Stimulated activated naive B cell treated with anti-CD40 and anti-IgM and Interleukin-4, amounts not matched to agents 10 μg/mL and 1 μg/mL and 100 μg/mL, for 72 hours (primary cell): ENCODE measurements around the gene SHISA2.

ENCODE experiments used
- ATAC-seq, 2 donors: fragments of 150-1000 bp; cut with Tn5 transposase; replicated peaks; 2 replicates each; pipeline ENCODE4 v1.10.0; 2021; ENCODE audit warnings: moderate library complexity in 1 of 2
- DNase-seq: peaks from one replicate; pipeline ENCODE4 v3.0.0; 2021
- H3K27ac Mint-ChIP-seq: one replicate; pipeline ENCODE4 v1.8.0; 2022; ENCODE audit warnings: mild to moderate bottlenecking, mixed read lengths
- H3K27me3 Mint-ChIP-seq, 2 donors: one replicate each; pipeline ENCODE4 v1.8.0; 2022; ENCODE audit warnings: mixed read lengths in 2 of 2
- H3K36me3 Mint-ChIP-seq, 2 donors: one replicate each; pipeline ENCODE4 v1.8.0; 2022; ENCODE audit warnings: mixed read lengths in 2 of 2, mild to moderate bottlenecking in 1 of 2
- H3K4me1 Mint-ChIP-seq, 2 donors: one replicate each; pipeline ENCODE4 v1.8.0; 2022; ENCODE audit warnings: mixed read lengths in 2 of 2, mild to moderate bottlenecking in 1 of 2
- H3K4me3 Mint-ChIP-seq, 2 donors: one replicate each; pipeline ENCODE4 v1.8.0; 2022; ENCODE audit warnings: mild to moderate bottlenecking in 2 of 2, mixed read lengths in 2 of 2, moderate library complexity in 1 of 2
- H3K9me3 Mint-ChIP-seq, 2 donors: one replicate each; pipeline ENCODE4 v1.8.0; 2022; ENCODE audit warnings: mixed read lengths in 2 of 2, mild to moderate bottlenecking in 1 of 2

The SHISA2 gene

DNA sequence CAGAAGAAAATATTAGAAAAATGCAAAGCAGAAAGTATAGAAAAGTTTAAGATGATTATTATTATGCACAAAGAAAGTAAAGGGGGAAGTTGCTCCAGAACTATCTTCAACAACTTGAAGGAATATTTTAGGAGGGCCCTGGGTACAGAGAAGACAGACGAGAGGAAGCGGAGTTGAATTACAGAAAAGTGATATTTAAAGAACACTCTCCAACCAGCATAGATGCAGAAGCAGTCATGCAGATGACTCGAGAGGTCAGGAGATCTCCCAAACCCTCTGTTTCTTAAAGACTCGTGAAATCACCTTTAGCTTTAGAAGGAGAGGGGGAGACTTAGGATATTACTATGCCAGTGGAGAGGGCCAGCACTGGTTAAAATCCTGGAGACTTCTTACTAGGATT, 8.5 kb upstream of the SHISA2 start:
- H3K4me1 Mint-ChIP-seq = no peaks in the 10 kb centered on the region
- ATAC-seq = no peak
- no peak overlapping the region for H3K4me3 Mint-ChIP-seq
- DNase-seq = no peak
- peaks cover 22 to 44% of the 10 kb centered on the region in 2 donors for H3K27me3 Mint-ChIP-seq
- no peak overlapping the region for H3K27ac Mint-ChIP-seq
- no peaks in the 10 kb centered on the region for H3K9me3 Mint-ChIP-seq
- H3K36me3 Mint-ChIP-seq = no peaks in the 10 kb centered on the region

DNA sequence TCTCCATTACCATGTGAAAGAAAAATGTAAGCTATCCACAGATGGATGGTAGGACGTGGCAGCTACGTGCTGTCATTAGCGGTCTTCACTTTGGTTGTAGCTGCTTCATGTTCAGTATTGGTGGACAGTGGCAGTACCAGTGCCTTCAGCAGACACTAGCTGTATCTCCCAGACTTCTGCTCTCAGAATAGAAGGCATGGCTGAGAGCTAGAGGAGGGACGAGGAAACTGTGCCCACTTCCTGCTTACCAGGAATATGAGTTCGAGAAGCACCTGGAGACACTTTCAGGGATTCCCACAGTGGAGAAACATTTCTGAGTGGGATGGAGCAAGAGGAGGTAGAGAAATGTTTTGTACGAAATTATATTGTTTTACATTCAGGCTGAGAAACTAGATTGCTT, 6.9 kb upstream of the SHISA2 start:
- H3K4me1 Mint-ChIP-seq = no peaks in the 10 kb centered on the region
- peaks cover 20 to 44% of the 10 kb centered on the region in 2 donors for H3K27me3 Mint-ChIP-seq
- no peaks in the 10 kb centered on the region for H3K36me3 Mint-ChIP-seq
- no peaks in the 10 kb centered on the region for H3K9me3 Mint-ChIP-seq
- no peak overlapping the region for H3K27ac Mint-ChIP-seq
- ATAC-seq (no peak), DNase-seq (no peak)
- H3K4me3 Mint-ChIP-seq = no peak overlapping the region

DNA sequence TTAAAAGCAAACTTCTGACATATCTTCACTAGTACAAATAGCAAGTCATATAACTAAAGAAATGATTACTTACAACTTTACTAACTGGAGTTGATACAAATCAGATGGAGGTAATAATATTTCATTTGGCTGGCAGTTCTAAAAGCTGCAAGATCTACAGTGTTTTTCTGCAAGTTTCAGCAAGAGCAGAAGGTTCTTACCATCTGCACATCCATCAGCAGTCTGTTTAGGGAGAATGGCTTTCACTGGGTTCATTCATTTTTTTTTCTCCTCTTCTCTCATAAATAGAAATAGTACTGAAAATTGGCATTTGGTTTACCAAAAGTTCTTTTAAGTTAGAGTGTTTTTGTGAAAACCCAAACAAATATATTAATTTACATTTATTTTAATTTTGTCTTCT, 3.1 kb upstream of the SHISA2 start:
- no peak overlapping the region for H3K4me3 Mint-ChIP-seq
- ATAC-seq (no peak), DNase-seq (no peak)
- no peaks in the 10 kb centered on the region for H3K9me3 Mint-ChIP-seq
- H3K27me3 Mint-ChIP-seq = peaks cover 33 to 51% of the 10 kb centered on the region in 2 donors
- H3K36me3 Mint-ChIP-seq = no peaks in the 10 kb centered on the region
- peaks cover 2 to 16% of the 10 kb centered on the region in 2 donors for H3K4me1 Mint-ChIP-seq
- H3K27ac Mint-ChIP-seq = no peak overlapping the region

DNA sequence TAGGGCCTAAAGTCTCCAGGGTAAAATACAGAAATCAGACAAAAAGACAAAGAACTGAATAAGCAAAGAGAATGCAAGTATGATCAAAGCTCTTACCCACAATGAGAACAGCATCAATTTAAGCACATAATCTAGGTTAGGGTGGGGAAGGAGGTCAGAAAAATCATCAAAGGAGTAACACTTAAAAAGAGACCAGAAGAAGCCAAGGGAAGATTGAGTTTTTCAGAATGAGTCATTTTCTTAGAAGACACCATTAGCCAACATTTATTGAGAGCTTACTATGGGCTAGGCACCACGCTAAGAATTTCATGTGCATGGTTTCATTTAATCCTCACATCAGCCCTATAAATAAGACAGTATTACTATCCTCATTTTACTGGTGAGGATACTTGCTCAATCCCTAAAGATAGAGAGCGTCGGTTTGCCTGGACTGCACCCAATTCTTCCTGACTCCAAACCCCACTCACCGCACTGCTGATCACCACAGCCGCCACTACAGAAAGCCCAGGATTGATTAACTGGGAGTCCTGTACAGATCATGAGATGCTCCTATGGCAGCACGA, 1.7 kb upstream of the SHISA2 start:
- Mint-ChIP-seq H3K4me3 (no peak overlapping the region), H3K27me3 (peaks cover 37 to 58% of the 10 kb centered on the region in 2 donors), H3K9me3 (no peaks in the 10 kb centered on the region), H3K36me3 (no peaks in the 10 kb centered on the region), H3K4me1 (peaks cover 4 to 25% of the 10 kb centered on the region in 2 donors), H3K27ac (no peak overlapping the region)
- DNase-seq (no peak), ATAC-seq (no peak)

DNA sequence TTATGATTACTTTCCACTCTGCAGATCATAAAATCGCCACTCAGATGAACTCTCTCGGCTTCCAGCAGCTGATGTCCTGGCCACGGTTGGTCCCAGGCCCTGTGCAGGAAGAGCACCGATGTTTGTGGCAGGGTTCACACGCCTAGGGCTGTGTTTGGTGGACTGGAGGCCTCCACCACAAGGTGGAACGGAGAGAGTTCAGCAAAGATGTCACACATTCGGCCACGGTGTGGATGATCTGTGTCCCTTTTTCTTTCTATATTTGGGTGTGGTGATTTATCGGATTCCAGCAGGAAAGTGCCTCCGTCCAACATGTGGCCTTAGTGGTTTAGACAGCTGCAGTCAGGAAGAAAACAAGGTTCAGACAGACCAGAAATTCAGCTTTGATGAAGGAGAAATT, 521 bp upstream of the SHISA2 start:
- peak overlapping the region; percentile 62 to 80 for H3K4me3 Mint-ChIP-seq
- no peaks in the 10 kb centered on the region for H3K36me3 Mint-ChIP-seq
- H3K27ac Mint-ChIP-seq = no peak overlapping the region
- ATAC-seq (no peak), DNase-seq (no peak)
- H3K27me3 Mint-ChIP-seq = peaks cover 35 to 56% of the 10 kb centered on the region in 2 donors
- H3K4me1 Mint-ChIP-seq = peaks cover 4 to 25% of the 10 kb centered on the region in 2 donors
- H3K9me3 Mint-ChIP-seq = no peaks in the 10 kb centered on the region

DNA sequence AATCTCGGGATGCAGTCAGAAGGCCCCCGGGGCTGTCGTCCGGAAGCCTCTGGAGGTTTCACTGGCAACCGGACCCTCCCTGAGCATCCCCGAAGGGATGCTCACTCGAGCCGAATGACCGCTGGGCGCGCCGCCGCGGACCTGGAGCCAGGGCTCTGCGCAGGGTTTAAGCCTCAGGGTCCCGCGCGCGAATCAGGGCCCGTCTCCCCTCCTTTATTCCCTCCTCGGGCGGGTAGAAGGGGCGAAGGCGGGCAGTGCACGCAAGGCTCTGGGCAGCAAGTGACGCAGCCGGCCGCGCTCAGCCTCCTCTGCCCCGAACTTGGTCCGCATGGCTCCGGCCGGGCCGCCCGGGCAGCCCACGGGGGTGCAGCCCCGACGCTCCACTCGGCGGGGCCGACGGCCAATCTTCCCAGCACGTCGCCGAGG, 572 bp downstream of the SHISA2 start:
- DNase-seq (no peak), ATAC-seq (peak in 1 of 2 donors; percentile 5)
- peak overlapping the region in 1 of 2 donors; percentile 37 for H3K4me3 Mint-ChIP-seq
- peaks cover 39 to 52% of the 10 kb centered on the region in 2 donors for H3K27me3 Mint-ChIP-seq
- H3K4me1 Mint-ChIP-seq = peaks cover 4 to 25% of the 10 kb centered on the region in 2 donors
- no peak overlapping the region for H3K27ac Mint-ChIP-seq
- no peaks in the 10 kb centered on the region for H3K36me3 Mint-ChIP-seq
- H3K9me3 Mint-ChIP-seq = no peaks in the 10 kb centered on the region

DNA sequence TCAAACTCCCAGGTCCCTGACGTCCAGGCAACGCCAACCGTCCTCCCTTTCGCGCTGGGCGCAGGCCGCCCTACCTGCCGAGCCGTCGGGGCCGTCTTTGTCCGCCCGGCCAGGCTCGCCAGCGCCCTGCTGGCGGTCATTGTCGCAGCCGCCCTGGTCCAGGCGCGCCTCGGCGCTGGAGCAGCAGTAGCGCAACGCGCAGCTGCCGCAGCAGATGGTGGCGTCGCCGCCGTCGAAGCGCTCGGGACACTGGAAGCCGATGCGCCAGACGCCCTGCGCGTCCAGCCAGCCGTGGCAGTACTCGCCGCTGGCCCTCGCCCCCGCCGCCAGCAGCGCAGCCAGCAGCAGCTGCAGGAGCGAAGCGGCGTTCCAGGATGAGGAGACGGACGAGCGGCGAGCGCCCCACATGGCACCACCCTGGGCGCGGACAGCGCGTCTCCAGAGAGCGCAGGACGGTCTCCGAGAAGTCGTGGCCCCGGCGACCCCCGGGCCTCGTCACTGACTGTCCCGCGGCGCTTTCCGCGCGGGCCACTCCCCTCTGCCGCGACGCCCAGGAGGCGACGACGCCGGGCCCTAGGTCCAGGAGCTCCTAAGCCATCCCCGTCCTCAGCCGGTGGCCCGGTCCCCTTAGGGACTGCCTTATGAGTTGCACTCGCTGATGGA, 1.1 kb downstream of the SHISA2 start:
- Mint-ChIP-seq H3K4me1 (peaks cover 4 to 25% of the 10 kb centered on the region in 2 donors), H3K9me3 (no peaks in the 10 kb centered on the region), H3K27me3 (peaks cover 39 to 52% of the 10 kb centered on the region in 2 donors), H3K4me3 (peak overlapping the region in 1 of 2 donors; percentile 37), H3K36me3 (no peaks in the 10 kb centered on the region), H3K27ac (no peak overlapping the region)
- ATAC-seq (no peak), DNase-seq (no peak)

DNA sequence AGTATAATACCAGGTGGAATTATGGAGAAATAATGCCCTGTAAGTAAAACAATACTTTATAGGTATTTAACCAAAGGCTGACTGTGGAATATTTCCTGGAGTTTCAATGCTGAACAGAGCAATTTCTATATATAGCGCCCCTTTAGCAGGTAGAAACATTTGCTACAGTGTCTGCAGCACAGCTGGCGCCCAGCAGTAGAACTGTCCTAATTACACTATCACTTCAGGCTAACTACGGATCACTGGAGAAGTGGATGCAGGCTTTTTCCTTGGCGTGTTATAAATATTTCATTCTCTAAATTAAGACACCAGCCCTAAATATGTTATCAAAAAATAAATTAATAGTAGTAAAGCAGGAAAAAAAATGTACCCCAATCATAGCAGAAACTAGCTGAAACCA, 3.1 kb downstream of the SHISA2 start:
- H3K9me3 Mint-ChIP-seq = no peaks in the 10 kb centered on the region
- DNase-seq = no peak
- H3K27ac Mint-ChIP-seq = no peak overlapping the region
- H3K36me3 Mint-ChIP-seq = no peaks in the 10 kb centered on the region
- peaks cover 4 to 25% of the 10 kb centered on the region in 2 donors for H3K4me1 Mint-ChIP-seq
- ATAC-seq = no peak
- H3K27me3 Mint-ChIP-seq = peaks cover 39 to 52% of the 10 kb centered on the region in 2 donors
- no peak overlapping the region for H3K4me3 Mint-ChIP-seq

DNA sequence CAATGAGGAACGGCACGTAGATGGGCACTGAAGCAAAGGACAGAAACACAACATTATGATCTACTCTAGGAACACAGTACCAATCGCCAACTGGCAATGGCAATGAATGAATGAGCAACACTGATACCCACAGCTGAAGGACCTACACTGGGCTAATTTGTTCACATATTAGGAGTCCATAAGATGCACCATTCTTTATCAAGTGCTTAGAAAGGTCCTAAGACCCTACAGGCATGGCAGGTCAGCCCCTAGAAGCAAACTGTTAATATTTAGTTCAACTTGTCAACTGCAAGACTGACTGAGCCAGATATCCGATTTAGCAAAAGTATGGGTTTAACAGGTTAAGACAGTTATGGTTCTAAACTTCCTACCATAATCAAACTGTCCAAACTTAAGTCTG, 4.8 kb downstream of the SHISA2 start:
- Mint-ChIP-seq H3K27me3 (peaks cover 29 to 42% of the 10 kb centered on the region in 2 donors), H3K9me3 (no peaks in the 10 kb centered on the region), H3K36me3 (no peaks in the 10 kb centered on the region), H3K4me1 (peaks cover 4 to 21% of the 10 kb centered on the region in 2 donors), H3K27ac (no peak overlapping the region), H3K4me3 (no peak overlapping the region)
- no peak for ATAC-seq
- no peak for DNase-seq

DNA sequence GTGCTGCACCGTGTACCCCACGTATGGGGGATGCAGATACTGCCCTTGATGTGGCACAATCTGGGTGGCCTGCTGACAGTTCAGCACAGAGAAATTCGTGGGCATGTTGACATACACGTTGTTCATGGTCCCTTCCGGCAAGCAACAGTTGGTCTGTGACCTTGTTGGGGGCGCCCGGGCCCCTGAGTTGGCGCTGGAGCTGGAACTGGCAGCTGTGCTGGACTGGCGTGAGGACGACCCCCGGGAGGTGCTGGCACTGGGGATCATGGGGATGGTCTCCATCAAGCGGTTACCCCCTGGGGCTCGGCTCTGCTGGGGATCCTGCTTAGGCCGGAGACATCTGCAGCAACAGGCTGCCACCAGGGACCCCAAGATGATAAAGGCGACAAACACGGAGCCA, 5.2 kb downstream of the SHISA2 start:
- peaks cover 29 to 41% of the 10 kb centered on the region in 2 donors for H3K27me3 Mint-ChIP-seq
- ATAC-seq (no peak), DNase-seq (no peak)
- H3K4me1 Mint-ChIP-seq = peaks cover 4 to 18% of the 10 kb centered on the region in 2 donors
- no peak overlapping the region for H3K27ac Mint-ChIP-seq
- no peaks in the 10 kb centered on the region for H3K36me3 Mint-ChIP-seq
- no peaks in the 10 kb centered on the region for H3K9me3 Mint-ChIP-seq
- no peak overlapping the region for H3K4me3 Mint-ChIP-seq

DNA sequence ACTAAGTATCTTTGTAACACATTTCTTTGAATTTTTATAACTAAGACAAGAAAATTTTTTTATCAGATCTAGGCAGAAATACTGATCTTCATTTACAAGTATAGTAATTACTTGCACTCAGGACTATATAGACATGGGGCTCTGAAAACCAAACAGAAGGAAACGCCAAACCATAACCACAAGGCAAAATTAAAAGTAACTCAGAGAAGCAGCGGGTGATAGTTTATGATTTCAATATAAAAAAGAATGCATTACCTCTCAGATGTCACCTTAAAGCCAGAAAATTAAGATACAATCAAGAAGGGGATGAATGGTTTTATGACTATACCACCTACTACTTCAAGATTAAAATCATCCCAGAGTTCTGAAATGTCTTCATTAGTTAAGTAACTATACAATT, 6.7 kb downstream of the SHISA2 start:
- Mint-ChIP-seq H3K4me1 (peaks cover 3 to 11% of the 10 kb centered on the region in 2 donors), H3K27ac (no peak overlapping the region), H3K4me3 (no peak overlapping the region), H3K9me3 (no peaks in the 10 kb centered on the region), H3K36me3 (no peaks in the 10 kb centered on the region), H3K27me3 (peaks cover 25 to 29% of the 10 kb centered on the region in 2 donors)
- no peak for ATAC-seq
- DNase-seq = no peak

DNA sequence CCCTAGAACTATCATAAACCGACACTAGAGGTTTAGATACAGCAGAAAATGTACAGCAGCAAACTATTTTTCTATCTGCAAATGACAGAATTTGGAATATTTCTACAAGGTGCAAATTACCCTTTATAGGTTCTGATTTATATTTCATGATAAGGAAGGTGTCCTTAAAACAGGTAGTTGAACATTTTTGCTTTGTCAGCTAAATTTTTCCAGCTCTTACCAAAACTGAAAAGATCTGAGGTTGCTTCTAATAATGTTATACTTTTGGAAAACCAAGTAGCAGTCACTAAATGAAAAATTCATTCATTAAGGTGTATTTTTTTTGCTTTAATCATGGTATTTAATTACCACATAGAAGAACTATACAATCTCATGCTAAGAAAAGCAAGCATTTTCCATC, 9.0 kb downstream of the SHISA2 start:
- peaks cover 13 to 15% of the 10 kb centered on the region in 2 donors for H3K27me3 Mint-ChIP-seq
- H3K9me3 Mint-ChIP-seq = no peaks in the 10 kb centered on the region
- no peak overlapping the region for H3K27ac Mint-ChIP-seq
- H3K4me1 Mint-ChIP-seq = no peaks in the 10 kb centered on the region
- ATAC-seq (no peak), DNase-seq (no peak)
- H3K36me3 Mint-ChIP-seq = no peaks in the 10 kb centered on the region
- H3K4me3 Mint-ChIP-seq = no peak overlapping the region

DNA sequence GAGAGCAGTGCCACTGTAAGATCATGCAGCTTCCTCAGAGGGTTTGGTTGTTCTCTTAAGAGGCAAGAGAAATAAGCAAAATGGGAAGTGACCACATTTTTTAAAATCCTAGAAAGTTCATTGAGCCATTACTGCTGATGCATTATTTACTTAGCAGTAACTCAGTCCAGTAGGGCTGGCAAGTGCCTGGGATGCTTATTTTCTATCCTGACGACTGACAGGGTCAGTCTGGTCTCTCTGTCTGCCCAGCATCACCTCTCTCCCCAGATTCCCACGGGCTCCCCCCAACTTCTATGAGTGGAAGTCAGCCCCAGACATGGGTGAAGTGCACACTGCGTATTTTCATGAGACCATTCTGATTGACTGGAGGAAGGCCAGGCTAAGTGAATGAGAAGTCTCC, 10.4 kb downstream of the SHISA2 start:
- no peak overlapping the region for H3K4me3 Mint-ChIP-seq
- no peak for DNase-seq
- H3K9me3 Mint-ChIP-seq = no peaks in the 10 kb centered on the region
- no peak overlapping the region for H3K27ac Mint-ChIP-seq
- peaks cover 5 to 7% of the 10 kb centered on the region in 2 donors for H3K27me3 Mint-ChIP-seq
- H3K4me1 Mint-ChIP-seq = no peaks in the 10 kb centered on the region
- no peak for ATAC-seq
- H3K36me3 Mint-ChIP-seq = no peaks in the 10 kb centered on the region

DNA sequence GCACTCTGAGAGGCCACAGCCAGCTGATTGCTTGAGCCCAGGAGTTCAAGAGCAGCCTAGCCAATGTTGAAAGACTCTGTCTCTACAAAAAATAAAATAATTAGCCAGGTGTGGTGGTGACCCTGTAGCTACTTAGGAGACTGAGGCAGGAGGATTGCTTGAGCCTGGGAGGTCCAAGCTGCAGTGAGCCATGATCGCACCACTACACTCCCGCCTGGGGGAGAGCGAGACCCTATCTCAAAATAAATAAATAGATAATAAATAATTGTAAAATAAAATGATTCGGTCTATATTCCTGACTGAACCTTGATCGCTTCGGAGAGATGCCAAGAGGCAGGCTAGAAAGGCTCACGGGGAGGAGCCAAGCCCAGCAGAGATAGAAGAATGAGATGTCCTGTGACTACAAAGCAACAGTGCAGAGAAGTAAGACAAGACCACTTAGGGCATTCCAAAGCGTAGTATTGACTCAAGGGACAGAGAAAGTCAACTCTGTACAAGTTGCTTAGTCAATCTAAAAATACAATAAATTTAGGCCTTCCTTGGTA, 12.8 kb downstream of the SHISA2 start:
- DNase-seq (no peak), ATAC-seq (no peak)
- Mint-ChIP-seq H3K27ac (no peak overlapping the region), H3K4me3 (no peak overlapping the region), H3K27me3 (peaks cover 9 to 14% of the 10 kb centered on the region in 2 donors), H3K9me3 (no peaks in the 10 kb centered on the region), H3K4me1 (no peaks in the 10 kb centered on the region), H3K36me3 (no peaks in the 10 kb centered on the region)

DNA sequence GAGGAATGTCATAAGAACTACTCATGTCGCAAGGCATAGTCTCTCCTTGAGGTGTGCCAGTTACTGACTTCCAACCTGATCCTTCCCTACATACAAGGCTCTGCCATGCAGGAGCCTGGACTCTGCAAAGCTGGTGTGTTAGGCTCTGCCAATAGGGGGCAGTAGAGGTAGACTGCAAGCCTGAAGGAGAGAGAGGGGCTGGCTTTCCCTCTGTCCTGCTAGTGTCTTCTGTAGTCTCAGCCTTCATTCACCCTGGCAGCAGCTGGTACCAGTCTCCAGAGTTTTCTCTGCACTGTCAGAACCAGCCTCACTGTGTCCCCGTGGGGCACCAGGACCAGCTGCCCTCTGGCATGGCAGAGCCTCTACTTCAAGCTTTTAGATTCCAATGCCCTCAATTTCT, 14.5 kb downstream of the SHISA2 start:
- no peaks in the 10 kb centered on the region for H3K9me3 Mint-ChIP-seq
- ATAC-seq = no peak
- DNase-seq = no peak

More for the DNA sequence above, 14.5 kb downstream of the SHISA2 start:
- no peaks in the 10 kb centered on the region for H3K4me1 Mint-ChIP-seq
- H3K27me3 Mint-ChIP-seq = peaks cover 8 to 12% of the 10 kb centered on the region in 2 donors
- H3K4me3 Mint-ChIP-seq = no peak overlapping the region
- H3K27ac Mint-ChIP-seq = no peak overlapping the region
- H3K36me3 Mint-ChIP-seq = no peaks in the 10 kb centered on the region
